HG02938 (cell line): Measurements from ENCODE around the gene INSIG2.

ENCODE experiments used
- ATAC-seq: cut with Tn5 transposase; IDR thresholded peaks from one replicate; pipeline ENCODE4 v1.9.1; 2021; ENCODE audit warnings: mild to moderate bottlenecking, moderate library complexity; ENCODE audit not compliant: unreplicated experiment

The INSIG2 gene

DNA sequence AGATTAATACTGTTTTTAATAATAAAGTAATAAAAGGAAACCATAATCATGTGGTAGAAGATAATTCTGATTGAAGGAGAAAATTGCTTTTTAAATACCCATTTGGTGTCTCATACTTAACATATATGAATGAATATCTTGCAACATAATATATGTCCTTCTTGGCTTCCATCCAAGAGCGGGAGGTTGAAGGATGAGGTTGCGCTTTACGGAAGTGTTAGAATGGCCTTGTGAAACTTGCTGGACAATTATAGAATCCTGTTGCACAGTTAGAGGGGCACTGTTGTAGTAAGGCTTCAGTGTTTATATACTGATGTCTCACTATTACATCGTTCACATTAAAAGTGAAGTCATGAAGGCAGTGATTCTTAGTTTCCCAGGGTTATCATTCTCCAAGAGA lies 9.4 kb downstream of the INSIG2 start:
- ATAC-seq = no peak

DNA sequence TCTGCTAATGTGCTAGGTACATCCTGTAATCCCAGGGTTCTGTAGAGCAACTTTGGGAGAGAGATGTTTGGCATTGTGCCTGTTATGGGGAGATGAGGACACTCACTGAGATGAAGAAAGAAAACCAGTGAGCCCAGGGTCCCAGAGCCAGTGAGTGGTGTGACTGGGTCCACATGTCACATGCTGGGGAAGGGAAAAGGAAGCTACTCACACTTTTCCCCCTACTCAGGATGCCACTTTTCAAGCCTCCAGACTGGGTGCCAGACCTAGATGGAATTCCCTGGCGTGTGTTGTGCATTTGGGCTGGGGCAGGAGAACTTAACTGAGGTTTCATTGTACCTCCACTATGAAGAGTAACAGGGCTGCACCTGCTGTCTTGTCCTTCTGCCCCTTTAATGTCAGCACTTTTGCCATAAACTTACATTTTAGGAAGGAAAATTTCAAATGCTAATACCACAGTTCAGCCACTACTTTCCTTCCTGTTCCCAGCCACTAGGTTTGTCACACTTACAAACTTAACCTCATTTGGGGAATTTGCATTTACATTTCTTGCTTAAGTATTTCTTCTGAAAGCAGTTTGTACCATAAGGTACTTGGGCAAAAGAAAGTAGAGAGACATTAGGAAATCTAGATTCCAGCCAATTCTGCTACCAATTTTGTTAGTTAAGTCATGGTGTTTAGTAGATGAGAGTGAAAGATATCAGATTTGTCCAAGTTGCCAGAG lies 10.2 kb downstream of the INSIG2 start:
- ATAC-seq = no peak

DNA sequence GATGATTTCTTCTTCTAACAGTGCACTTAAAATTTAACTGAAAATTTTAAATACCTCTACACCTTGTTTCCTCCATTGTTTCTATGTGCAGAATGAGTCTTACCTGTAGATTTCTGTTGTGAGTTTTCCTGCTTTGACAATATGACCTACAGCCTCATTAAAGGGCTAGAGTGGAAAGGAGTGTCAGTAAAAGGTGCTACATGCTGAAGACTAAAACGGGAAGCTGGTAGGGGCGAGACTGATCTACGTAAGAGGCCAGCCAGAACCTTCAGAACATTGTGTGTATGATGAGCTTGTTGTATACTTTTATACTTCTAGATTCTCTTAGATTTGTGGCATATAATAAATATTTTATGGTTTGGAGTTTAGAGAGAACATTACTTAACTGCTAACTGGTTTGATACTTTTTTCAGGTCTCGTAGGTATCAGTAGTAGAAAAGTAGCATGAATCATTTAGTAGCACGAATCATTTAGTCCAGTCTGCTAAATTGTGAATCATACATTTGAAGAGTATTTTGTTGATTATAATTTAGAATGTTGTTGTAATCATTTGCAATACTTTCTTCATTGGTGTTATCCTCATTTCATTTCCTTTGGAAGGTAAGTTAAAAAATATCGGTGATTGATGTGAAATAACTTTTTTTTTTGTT lies 14.3 kb downstream of the INSIG2 start:
- no peak for ATAC-seq

DNA sequence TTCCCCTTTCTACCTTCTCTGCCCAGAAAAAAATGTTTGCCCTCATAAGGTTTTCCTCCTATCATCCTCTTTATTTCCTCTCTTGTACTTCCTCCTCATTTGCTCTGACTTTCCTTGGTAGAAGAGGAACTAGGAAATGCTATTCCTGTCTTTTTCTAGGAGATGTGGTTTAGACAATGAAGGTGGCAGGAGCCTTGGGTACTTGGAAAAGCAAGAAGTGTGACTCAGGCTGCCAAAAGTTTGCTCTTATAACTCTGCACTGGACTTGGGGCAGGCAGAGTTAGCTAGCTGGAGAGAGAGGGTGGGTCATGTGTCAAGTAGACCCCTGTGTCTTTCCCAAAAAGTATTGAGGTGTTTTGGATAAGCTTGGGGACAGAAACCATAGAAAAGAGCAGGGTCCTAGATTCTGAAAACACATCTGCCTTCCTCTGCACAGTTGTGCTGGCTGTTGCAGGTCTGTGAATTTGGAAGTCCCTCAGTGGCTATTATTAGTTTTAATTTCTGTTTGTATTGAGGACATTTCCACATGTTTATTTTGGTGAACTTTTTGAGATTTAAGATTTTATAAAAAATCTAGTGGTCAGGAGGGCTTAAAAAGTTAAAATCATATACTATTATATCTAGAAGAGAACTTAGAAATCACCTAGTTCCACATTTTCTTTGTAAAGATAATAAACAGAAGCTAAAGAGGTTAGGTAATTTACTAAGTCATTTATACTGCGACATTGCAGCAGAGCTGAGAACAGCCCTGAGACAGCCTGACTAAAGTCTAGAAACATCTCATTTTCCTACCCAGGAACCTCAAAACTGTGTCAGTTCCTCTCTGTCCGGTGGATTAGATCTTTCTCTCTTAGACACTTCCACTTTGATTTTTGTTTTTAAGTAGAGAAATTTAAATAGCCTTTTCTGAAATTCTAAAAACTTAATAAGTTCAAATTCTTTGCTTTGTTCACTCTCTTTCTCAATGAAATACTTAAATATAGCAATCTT lies 16.0 kb downstream of the INSIG2 start:
- peak; percentile 99 for ATAC-seq

DNA sequence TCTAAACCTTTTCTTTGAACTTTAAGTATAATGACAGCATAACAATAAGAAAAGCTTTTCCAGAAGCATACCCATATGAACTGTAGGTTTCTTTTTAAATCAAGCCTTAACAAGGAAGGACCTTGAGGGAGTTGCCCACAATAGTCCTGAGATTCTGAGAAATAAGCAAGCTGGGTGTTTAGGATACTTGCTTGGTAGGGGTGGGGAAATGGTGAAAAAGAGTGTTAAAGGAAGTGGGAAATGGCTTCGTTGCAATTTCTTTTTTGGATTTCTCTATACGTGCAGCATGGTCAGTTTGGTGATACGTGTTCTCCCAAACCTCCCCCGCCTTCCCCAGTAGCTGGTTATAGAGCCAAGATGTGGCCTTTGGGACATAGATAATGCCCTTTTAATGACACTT lies 17.2 kb downstream of the INSIG2 start:
- no peak for ATAC-seq

DNA sequence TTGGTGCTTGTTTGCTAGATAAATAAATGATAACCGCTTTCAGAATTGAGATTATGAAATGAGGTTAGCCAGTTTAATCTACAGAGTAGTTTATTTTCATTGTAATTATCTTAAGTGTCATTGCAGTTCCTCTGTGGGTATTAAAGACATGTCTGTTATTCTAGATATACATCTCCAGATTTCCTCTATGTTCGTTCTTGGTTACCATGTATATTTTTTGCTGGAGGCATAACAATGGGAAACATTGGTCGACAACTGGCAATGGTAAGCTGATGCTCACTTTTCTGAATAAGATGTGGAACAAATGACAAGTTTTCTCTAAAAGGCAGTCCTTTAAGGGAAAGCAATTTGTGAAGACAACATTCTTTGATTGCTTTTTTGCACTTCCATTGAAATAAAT lies 18.7 kb downstream of the INSIG2 start:
- ATAC-seq = no peak

DNA sequence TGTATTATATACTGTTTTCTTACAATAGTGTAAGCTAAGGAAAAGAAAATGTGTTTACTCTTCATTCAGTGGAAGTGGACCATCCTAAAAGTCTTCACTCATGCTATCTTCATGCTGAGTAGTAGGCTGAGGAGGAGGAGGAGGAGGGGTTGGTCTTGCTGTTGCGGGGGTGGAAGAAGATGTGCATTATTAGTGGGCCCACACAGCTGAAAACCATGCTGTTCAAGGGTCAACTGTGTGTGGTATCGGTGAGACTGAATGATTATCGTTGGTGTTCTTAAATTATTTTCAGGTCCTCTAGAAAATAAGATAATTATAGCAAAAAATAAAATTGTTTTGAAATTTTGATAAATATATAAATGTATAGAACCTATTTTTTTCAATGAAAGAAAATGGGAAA lies 22.0 kb downstream of the INSIG2 start:
- no peak for ATAC-seq

DNA sequence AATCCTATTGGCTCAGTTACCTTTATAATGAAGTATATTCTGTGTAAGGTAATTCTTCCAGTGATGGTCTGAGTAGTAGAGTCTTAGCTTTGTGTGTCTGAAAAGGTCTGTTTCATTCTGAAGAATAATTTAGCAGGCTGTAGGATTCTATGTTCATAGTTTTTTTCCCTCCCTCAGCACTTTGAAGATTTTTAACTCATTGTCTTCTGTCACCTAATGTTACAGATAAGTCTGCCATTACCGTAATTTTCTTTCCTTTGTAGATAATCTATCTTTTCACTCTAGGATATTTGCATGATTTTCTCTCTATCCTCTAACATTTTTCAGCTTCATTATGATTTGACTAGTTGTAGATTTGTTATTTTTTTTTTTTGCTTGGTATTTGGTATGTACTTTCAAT lies 22.7 kb downstream of the INSIG2 start:
- ATAC-seq = no peak

DNA sequence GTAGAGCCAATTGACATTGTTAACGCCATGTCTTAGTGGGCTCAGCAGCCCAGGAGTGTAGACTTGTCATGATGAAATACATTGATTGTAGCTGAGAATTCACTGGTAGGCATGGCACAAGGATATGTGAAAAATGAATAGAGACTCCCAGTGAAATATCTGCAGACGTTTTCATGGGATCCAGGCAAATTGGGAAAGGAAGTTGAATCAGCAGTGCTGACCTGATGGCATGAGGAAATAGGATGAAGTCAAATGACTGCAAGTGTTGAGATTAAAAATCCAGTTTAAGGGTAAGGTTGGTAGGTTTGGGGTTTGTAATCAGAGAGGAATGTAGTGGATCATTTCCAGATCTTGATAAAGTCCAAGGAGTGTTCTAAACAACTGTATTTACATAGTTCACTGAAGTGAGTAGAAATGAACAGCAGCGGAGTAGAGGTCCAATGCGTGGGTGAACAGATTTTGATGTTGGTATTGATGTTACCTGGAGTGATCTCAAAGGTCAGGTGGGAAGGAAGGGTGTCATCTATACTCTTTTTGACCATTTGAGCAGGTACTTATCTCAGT lies 24.6 kb downstream of the INSIG2 start:
- no peak for ATAC-seq

DNA sequence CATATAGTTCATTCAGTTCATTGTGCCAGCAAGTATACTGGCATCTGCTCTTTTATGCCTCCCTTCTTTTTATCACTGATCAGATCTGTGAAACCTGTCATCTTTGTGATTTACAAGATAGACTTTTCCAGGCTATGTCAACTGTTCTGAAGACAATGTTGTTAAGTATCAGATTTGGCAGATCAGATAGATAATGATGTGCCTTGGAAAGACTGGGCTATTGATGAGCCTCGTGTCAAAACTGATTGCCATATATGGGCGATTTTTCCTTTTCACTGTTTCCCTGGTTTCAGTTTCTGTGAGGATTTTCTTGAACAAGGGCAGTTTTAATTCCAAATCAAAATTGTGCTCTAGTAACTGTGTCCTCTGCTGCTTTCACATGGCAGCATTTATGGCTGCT lies 26.6 kb downstream of the INSIG2 start:
- ATAC-seq = no peak

DNA sequence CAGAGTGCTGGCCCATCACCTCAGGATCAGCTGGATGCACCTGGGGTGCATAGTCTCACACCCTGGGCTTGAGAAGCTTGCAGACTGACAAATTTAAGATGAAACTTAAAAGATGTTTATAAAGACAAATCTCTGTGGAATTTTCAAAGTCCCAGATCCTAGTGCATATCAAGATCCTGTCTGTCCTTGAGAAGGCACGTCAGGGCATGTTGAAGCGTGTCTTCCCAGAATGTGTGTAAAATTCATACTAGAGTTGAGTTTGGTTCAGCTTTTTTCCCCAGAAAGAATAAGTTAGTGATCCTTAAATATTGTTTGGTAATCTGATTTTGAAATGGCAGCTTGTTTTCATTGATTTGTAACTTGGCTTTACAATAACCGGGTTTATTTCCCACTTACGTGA lies 27.5 kb downstream of the INSIG2 start:
- no peak for ATAC-seq

DNA sequence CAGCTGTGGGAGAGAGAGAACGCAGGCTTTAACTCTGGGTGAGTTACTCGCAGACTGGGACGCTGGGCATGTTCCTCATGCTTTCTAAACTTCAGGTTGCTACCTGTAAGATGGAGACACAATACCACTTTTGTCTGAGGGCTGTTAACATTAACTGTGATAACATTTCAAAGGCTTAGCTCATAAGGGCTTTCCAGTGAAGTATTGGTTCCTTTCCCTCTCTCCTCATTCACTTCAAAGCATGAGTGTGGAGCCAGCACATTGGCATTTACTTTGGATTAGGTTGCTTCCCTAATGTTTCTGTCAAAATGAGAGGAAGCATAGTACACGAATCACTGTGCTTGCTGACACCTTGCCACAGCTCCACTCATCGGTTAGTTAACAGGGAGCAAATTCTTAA lies 30.2 kb downstream of the INSIG2 start:
- no peak for ATAC-seq

DNA sequence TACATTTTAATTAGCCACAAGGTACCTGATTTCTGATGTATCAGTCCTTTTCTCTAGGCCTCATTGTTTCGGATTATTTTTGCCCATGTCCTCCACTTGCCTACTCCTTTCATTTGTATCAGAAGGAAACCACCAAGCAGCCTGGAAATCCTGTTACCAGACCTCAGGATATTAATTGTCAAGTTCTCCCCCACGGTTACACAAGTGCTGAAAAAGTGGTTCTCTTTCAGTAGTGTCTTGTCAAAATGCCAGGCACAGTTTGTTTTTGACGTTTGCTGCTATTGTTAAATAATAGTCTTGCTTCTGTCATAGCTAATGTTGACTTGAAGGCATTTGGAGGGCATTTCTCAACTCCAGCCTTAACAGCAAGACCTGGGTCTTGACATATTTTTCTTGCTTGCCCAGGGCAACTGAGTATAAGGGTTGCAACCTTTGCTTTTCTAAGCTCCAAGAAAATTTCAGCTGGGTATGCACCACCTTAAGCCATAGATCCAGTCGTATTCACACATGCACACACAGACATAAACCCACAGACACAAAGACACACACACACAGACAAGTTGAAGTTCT lies 31.0 kb downstream of the INSIG2 start:
- no peak for ATAC-seq

DNA sequence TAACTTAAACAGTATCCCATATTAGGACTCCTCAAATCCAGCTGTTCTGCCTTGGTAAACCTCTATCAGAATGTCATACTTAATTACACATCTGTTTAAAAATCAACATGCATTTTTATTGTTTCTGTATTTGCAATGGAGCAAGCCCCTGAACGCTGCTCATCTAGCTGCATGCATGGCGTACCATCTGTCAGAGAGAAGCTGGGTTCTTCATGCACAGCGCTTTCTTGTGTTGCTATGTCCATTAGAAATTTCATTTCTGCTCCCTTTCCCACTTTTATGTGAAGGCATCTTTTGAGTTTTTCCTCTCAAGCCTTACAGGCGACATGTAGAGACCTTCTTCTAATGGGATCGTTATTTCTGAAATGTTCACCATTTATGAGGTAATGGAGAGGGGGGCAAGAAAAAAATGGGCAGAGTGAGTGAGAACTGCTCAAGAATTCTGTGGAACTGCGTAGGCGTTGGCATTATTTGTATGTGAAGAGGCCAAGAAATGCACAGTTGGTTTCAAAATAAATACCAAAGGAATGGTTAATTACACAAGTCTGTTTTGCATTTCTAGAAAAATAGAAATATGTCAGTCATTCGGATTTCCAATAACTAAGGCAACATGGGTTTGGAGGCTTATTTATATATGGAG lies 31.6 kb downstream of the INSIG2 start:
- ATAC-seq = no peak

DNA sequence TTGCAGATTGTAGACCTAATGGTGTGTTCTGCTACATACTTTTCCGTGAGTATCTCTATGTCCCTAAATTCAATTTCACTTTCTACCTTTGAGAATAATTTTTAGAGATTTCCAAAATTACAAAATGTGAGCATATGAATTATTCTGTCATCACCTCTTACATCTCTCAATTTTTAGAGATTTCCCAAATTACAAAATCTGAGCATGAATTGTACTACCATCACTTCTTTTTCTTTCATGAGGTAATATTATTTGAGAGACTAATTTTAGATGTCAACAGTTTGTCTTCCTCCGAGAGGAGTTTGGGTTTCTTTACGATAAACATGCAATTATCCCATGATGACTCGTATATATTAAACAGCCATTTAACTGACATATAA lies 32.1 kb downstream of the INSIG2 start:
- no peak for ATAC-seq

DNA sequence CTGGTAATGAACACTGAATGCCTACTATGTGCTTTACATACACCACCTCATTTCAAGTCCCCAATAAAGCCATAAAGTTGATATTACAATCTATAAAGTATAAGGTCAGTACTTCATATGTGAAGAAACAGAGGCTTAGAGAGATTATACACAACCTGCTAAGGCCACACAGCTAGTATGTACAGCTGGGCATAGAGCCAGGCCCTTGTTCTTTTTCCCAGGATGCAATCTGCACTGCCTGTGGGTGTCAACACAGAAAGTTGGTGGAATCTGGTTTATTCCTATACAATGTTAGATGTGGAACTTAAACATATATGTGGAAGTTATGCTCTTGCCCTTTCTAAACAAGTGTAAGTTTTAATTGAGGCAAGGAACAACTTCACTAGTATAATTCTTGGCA lies 32.8 kb downstream of the INSIG2 start:
- no peak for ATAC-seq

DNA sequence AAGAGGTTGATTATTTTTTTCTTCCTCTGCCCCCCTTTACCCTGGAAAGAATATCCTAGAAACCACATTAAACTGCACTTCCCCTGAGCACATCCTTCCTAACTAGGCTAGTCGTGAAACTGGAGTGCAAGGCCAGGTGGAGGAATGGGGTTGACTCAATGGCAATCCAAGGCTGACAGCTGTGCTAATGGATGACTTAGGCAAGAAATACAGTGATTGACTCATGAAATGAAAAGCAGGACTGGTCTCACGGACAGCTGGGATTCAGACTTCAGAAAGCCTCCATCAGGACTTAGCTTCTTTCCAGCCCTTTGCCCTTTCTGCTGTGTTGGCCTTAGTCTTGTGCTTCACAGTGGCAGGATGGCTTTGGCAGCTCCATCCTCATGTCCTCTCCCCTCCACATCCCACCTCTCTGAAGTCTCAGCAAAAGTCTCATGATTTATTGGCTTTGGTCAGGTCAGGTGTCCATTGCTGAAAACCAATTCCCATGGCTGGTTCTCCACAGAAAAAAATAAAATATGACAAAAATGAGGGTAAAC lies 33.8 kb downstream of the INSIG2 start:
- ATAC-seq = no peak

DNA sequence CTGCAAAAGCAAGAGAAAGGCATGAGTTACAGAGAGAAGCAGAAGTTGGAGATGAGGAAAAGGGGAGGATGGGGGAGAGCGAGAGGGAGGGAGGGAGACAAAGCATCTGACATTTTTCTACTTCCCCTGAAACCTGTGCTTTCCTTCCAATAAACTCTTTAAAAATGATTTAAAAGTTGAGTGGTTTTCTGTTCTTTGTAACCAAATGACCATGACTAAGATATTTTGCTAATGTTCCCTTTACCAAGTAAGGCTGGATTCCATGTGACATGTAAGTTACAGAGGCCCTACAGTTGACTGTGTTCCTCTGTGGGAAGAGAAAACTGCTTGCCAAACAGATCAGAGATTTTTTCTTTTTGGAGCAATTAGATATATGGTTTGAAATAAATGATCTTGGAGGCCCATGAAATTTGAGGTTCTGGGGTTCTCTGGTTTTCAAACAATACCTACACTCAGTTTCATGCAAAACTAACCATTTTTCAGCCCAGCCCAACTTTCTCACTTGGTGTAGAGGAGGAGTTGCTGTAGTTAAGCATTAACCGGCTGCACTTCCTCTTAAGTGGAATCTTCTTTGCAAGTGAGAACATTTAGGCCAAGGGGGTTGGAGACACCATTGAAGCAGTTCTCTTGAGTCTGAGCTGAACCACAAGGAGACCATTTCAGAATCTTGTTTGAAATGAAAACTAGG lies 34.5 kb downstream of the INSIG2 start:
- ATAC-seq = peak; percentile 95

DNA sequence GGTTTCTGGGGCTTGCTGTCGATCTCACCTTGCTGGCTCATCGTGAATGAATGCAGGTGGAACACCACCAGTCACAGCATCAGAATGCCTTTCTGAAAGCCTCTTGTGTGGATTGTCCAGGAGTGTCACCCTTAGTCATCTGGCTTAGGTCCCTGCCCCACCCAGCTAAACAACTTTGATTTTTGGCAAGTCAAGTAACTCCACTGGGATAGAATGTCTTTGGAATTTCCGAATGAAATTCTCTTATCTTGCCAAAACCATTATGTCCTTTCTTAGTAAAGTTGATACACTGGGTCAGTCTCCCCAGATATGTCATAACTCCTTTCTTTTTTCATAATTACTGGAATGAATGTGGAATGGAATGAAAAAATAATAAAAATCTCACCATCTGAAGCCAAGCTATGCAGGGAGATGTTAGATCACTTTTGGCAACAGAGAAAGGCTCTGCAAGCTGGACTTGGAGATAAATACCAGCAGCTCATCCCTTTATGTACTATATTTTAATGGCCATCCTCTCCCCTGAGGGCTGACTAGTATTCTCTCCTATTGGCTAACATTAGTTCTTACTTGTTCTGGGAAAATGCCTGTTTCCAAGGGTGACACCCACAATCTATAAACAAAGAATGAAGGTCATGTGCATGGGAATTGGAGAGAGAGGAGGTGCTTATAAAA lies 35.4 kb downstream of the INSIG2 start:
- ATAC-seq = no peak
